ENCODE results near the gene MICU2. TPM values are rescaled to one million over a fixed set of nuclear protein-coding genes. Genes with fewer than 3 reads are reported as not detected.

The MICU2 gene
- total RNA-seq, 2 experiments from 2014 or later = 28.0 to 30.5 TPM

DNA sequence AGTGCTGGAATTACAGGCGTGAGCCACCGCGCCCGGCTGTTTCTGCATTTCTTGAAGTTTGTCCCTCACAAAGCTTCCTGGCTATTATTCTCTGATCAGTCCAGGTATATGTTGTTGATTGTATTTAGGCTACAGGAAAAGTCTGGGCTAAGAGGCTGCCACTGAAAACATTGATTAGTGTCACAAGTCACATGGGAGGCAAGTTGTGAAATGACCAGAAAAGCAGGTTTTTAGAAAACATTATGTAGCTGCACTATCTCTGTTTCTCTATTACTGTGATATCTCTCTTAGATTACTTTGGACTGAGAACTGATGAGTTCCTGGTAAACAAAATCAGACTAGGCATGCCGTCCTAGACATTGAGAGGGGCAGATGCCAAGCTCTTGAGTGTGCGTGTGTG is 128.9 kb downstream of the MICU2 start:
- peaks cover 7% of the 10 kb centered on the region for H3K4me1 Mint-ChIP-seq (ENCODE audit: low read depth)
- intact Hi-C loops (cut with micrococcal nuclease) = loop anchor here (5.0 kb wide), 2 partner anchors 363 to 533 kb away; no protein-coding TSS in a partner anchor
- no peak overlapping the region for H3K4me3 Mint-ChIP-seq
- no peaks in the 10 kb centered on the region for H3K27me3 Mint-ChIP-seq
- ChIA-PET CTCF (interaction anchor here (3.2 to 5.1 kb wide), 2 partner anchors 17 to 178 kb away, joined by 19 to 95 read pairs; partner anchors contain the start of gene ZDHHC20), POLR2A (interaction anchor here (0.6 to 1.1 kb wide), 2 partner anchors 16 to 300 kb away, joined by 3 to 5 read pairs; no protein-coding TSS in a partner anchor)
- TF ChIP-seq, protein P1, sequence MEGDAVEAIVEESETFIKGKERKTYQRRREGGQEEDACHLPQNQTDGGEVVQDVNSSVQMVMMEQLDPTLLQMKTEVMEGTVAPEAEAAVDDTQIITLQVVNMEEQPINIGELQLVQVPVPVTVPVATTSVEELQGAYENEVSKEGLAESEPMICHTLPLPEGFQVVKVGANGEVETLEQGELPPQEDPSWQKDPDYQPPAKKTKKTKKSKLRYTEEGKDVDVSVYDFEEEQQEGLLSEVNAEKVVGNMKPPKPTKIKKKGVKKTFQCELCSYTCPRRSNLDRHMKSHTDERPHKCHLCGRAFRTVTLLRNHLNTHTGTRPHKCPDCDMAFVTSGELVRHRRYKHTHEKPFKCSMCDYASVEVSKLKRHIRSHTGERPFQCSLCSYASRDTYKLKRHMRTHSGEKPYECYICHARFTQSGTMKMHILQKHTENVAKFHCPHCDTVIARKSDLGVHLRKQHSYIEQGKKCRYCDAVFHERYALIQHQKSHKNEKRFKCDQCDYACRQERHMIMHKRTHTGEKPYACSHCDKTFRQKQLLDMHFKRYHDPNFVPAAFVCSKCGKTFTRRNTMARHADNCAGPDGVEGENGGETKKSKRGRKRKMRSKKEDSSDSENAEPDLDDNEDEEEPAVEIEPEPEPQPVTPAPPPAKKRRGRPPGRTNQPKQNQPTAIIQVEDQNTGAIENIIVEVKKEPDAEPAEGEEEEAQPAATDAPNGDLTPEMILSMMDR (IDR thresholded peaks at IDR 0.05) = no peak
- no peaks in the 10 kb centered on the region for H3K36me3 Mint-ChIP-seq (ENCODE audit: low read depth)
- H3K9me3 Mint-ChIP-seq = peaks cover 2% of the 10 kb centered on the region
- no peak for ATAC-seq
- DNase-seq = no peak
- no peak overlapping the region for H3K27ac Mint-ChIP-seq

DNA sequence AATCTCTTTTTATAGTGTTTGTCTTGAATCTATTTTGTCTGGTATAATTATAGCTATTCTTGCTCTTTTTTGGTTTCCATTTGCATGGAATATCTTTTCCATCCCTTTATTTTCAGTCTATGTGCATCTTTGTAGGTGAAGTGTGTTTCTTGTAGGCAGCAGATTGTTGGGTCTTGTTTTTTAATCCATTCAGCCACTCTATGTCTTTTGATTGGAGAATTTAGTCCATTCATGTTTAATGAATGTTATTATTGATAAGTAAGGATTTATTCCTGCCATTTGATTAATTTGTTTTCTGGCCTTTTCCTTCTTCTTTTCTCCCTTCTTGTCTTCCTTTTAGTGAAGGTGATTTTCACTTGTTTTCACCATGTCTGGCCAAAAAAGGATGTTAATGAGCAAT is 133.2 kb downstream of the MICU2 start:
- TF ChIP-seq, protein P1 (IDR thresholded peaks at IDR 0.05) = no peak
- no peaks in the 10 kb centered on the region for H3K27me3 Mint-ChIP-seq
- no peak overlapping the region for H3K27ac Mint-ChIP-seq
- H3K4me1 Mint-ChIP-seq (ENCODE audit: low read depth) = no peaks in the 10 kb centered on the region
- H3K9me3 Mint-ChIP-seq = peaks cover 2% of the 10 kb centered on the region
- intact Hi-C loops (cut with micrococcal nuclease) = no loop called here
- ChIA-PET CTCF (no interaction called here), POLR2A (no interaction called here)
- no peak overlapping the region for H3K4me3 Mint-ChIP-seq
- H3K36me3 Mint-ChIP-seq (ENCODE audit: low read depth) = no peaks in the 10 kb centered on the region
- ATAC-seq = no peak
- no peak for DNase-seq

DNA sequence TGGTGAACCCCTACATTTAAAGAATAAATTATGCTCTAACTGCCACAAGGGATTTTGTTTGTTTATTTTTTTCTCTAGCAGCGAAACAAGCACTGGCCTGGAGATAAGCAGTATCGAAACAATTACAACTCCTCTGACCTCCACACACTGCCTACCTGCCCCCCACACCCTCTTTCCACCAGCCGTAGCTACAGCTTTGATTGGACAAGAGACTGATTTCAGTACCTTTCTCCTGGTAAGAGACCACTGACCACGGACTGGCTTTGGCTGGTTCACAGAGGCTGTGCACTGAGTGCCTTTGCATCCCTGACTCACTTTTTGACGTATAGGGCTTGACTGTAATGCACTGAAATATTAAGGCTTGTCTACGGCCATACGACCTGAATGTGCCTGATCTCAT is 137.4 kb downstream of the MICU2 start:
- Mint-ChIP-seq H3K27me3 (no peaks in the 10 kb centered on the region), H3K27ac (no peak overlapping the region), H3K4me3 (no peak overlapping the region), H3K4me1 (ENCODE audit: low read depth) (no peaks in the 10 kb centered on the region), H3K9me3 (peaks cover 2% of the 10 kb centered on the region), H3K36me3 (ENCODE audit: low read depth) (no peaks in the 10 kb centered on the region)
- intact Hi-C loops (cut with micrococcal nuclease) = no loop called here
- POLR2A ChIA-PET = interaction anchor here (0.6 kb wide), 1 partner anchor 353 kb away, joined by 3 read pairs; no protein-coding TSS in a partner anchor
- ATAC-seq (no peak), DNase-seq (no peak)
- TF ChIP-seq, protein P1 (IDR thresholded peaks at IDR 0.05) = no peak
- CTCF ChIA-PET = interaction anchor here (8.6 kb wide), 1 partner anchor 11 kb away, joined by 50 read pairs; no protein-coding TSS in a partner anchor

DNA sequence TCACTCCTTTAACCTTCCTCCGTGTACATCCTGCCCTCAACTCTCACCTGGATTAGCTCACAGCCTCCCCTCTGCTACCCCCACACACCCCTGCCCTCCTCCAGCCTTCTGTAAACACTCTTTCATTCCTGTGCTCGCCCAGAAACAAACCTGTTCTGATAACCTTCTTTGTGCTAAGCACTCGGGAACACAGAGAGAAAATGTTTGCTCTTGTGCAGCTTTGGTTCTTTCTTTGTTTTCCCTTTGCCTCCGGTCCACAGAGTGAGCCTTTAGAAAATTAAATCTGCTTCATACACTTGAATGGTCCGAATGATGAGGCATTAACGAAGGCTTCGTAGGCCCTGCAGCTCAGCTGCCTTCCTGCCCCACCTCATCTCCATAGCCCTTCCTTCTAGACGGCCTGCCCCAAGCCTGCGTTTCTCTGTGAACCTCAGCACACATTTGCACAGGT is 138.2 kb downstream of the MICU2 start:
- Mint-ChIP-seq H3K9me3 (peaks cover 1% of the 10 kb centered on the region), H3K4me3 (no peak overlapping the region), H3K27me3 (no peaks in the 10 kb centered on the region), H3K4me1 (ENCODE audit: low read depth) (no peaks in the 10 kb centered on the region), H3K27ac (no peak overlapping the region), H3K36me3 (ENCODE audit: low read depth) (no peaks in the 10 kb centered on the region)
- ChIA-PET CTCF (interaction anchor here (8.6 kb wide), 1 partner anchor 11 kb away, joined by 50 read pairs; no protein-coding TSS in a partner anchor), POLR2A (no interaction called here)
- intact Hi-C loops (cut with micrococcal nuclease) = no loop called here
- TF ChIP-seq, protein P1 (IDR thresholded peaks at IDR 0.05) = no peak
- DNase-seq (no peak), ATAC-seq (no peak)

DNA sequence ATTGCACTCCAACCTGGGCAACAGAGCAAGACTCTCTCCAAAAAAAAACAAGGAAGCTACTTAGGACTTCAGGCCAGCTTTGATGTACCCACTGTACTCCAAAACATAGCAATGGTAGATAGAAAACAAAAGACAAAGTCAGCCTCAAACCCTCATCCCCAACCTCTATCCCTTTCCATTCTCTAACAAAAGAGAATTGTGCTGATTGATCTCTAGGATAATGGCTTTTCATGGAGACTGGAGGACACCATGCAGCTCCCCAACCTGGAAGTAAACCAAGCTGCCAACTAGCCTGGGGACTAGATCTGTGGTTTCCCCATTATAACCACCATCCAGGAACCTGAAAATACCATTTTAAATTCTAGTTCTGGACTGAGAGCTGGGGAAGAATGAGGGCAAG is 140.5 kb downstream of the MICU2 start:
- Mint-ChIP-seq H3K9me3 (no peaks in the 10 kb centered on the region), H3K27ac (no peak overlapping the region), H3K4me3 (no peak overlapping the region), H3K36me3 (ENCODE audit: low read depth) (no peaks in the 10 kb centered on the region), H3K4me1 (ENCODE audit: low read depth) (no peaks in the 10 kb centered on the region), H3K27me3 (no peaks in the 10 kb centered on the region)
- CTCF ChIA-PET = interaction anchor here (0.6 to 8.6 kb wide), 2 partner anchors 14 to 93 kb away, joined by 3 to 50 read pairs; no protein-coding TSS in a partner anchor
- DNase-seq = no peak
- intact Hi-C loops (cut with micrococcal nuclease) = no loop called here
- ATAC-seq = no peak
- POLR2A ChIA-PET = interaction anchor here (0.6 to 0.8 kb wide), 2 partner anchors 13 to 18 kb away, joined by 3 read pairs; no protein-coding TSS in a partner anchor
- TF ChIP-seq, protein P1 (IDR thresholded peaks at IDR 0.05) = no peak

All from activated CD8-positive, alpha-beta T cell treated with anti-CD3 and anti-CD28 coated beads for 36 hours (primary cell).